Neuron (in vitro differentiated cells): ENCODE measurements around the gene RANBP6.

Experiments
- H2AFZ ChIP-seq: one replicate; pipeline ENCODE4 v1.6.1; 2013; ENCODE audit warnings: low read depth, mild to moderate bottlenecking, inconsistent platforms, low read length, moderate library complexity
- H3K27me3 ChIP-seq: one replicate; pipeline ENCODE4 v1.6.1; 2013; ENCODE audit warnings: low read length; ENCODE audit not compliant: insufficient read depth
- H3K36me3 ChIP-seq: one replicate; pipeline ENCODE4 v1.6.1; 2013; ENCODE audit warnings: low read length; ENCODE audit not compliant: insufficient read depth
- H3K4me1 ChIP-seq: one replicate; pipeline ENCODE4 v1.6.1; 2013; ENCODE audit warnings: low read length; ENCODE audit not compliant: insufficient read depth
- H3K4me3 ChIP-seq: 2 replicates; pipeline ENCODE4 v1.5.1; 2013; ENCODE audit warnings: mild to moderate bottlenecking, low read length, moderate library complexity
- H3K9me3 ChIP-seq: one replicate; pipeline ENCODE4 v1.6.1; 2013; ENCODE audit warnings: low read length

RANBP6 gene

GRCh38 chr9:5988265-5988664 lies 27.2 kb downstream of the RANBP6 start:
- Histone ChIP-seq H3K4me3 (no peak overlapping the region), H3K36me3 (peaks cover 16% of the 10 kb centered on the region), H3K9me3 (no peaks in the 10 kb centered on the region), H3K4me1 (no peaks in the 10 kb centered on the region), H3K27me3 (no peaks in the 10 kb centered on the region), H2AFZ (no peak overlapping the region)

GRCh38 chr9:5983042-5983441 lies 32.4 kb downstream of the RANBP6 start:
- no peak overlapping the region for H2AFZ ChIP-seq
- H3K4me1 ChIP-seq, result peaks cover 5% of the 10 kb centered on the region
- H3K27me3 ChIP-seq, result no peaks in the 10 kb centered on the region
- no peaks in the 10 kb centered on the region for H3K9me3 ChIP-seq
- H3K4me3 ChIP-seq, result no peak overlapping the region
- peaks cover 21% of the 10 kb centered on the region for H3K36me3 ChIP-seq

- H3K4me3 ChIP-seq, result no peak overlapping the region
- H3K4me1 ChIP-seq, result peaks cover 5% of the 10 kb centered on the region
- H3K36me3 ChIP-seq, result peaks cover 19% of the 10 kb centered on the region
- H3K9me3 ChIP-seq, result no peaks in the 10 kb centered on the region
- no peak overlapping the region for H2AFZ ChIP-seq
- no peaks in the 10 kb centered on the region for H3K27me3 ChIP-seq
Measured at GRCh38 chr9:5982317-5982716, 33.1 kb downstream of the RANBP6 start.

- Histone ChIP-seq H3K36me3 (peaks cover 8% of the 10 kb centered on the region), H3K9me3 (peaks cover 6% of the 10 kb centered on the region), H2AFZ (no peak overlapping the region), H3K4me1 (peaks cover 5% of the 10 kb centered on the region), H3K4me3 (no peak overlapping the region), H3K27me3 (no peaks in the 10 kb centered on the region)
Measured at GRCh38 chr9:5978523-5978922, 36.9 kb downstream of the RANBP6 start.

GRCh38 chr9:5976674-5977397 lies 38.6 kb downstream of the RANBP6 start:
- Histone ChIP-seq H3K9me3 (peaks cover 6% of the 10 kb centered on the region), H2AFZ (no peak overlapping the region), H3K27me3 (no peaks in the 10 kb centered on the region), H3K36me3 (peaks cover 4% of the 10 kb centered on the region), H3K4me3 (no peak overlapping the region), H3K4me1 (no peaks in the 10 kb centered on the region)

GRCh38 chr9:5971740-5972139 lies 43.7 kb downstream of the RANBP6 start:
- Histone ChIP-seq H3K9me3 (peaks cover 6% of the 10 kb centered on the region), H2AFZ (no peak overlapping the region), H3K4me1 (no peaks in the 10 kb centered on the region), H3K4me3 (no peak overlapping the region), H3K27me3 (no peaks in the 10 kb centered on the region), H3K36me3 (peaks cover 19% of the 10 kb centered on the region)
